GM12878 (cell line): Measurements from ENCODE around the gene PATZ1. TPM values are rescaled to one million over a fixed set of nuclear protein-coding genes. Genes with fewer than 3 reads are reported as not detected.

Source experiments
- ATF7 ChIP-seq: fragments of 450-650 bp; IDR thresholded peaks from 2 replicates; pipeline ENCODE4 v1.6.1; 2016; ENCODE audit warnings: low read depth, mild to moderate bottlenecking
- BACH1 ChIP-seq: fragments of 450-650 bp; IDR thresholded peaks from 2 replicates; pipeline ENCODE4 v1.6.1; 2017; ENCODE audit warnings: mild to moderate bottlenecking, borderline replicate concordance
- CEBPB ChIP-seq, 2 experiments: fragments of 150-350 bp in 1 of 2; IDR thresholded peaks; 2 replicates each; pipeline ENCODE4 v1.6.1; 2012 to 2014; ENCODE audit warnings: low read depth in 2 of 2, low read length in 2 of 2, borderline replicate concordance in 1 of 2, inconsistent platforms in 1 of 2
- DPF2 ChIP-seq: fragments of 450-650 bp; IDR thresholded peaks from 2 replicates; pipeline ENCODE4 v1.6.1; 2017; ENCODE audit warnings: mild to moderate bottlenecking
- IRF3 ChIP-seq: fragments of 450-650 bp; IDR thresholded peaks from 2 replicates; pipeline ENCODE4 v1.6.1; 2014; ENCODE audit warnings: mild to moderate bottlenecking
- IRF4 ChIP-seq: IDR thresholded peaks from 2 replicates; pipeline ENCODE4 v1.6.1; 2011; ENCODE audit warnings: low read depth, low read length
- KDM1A ChIP-seq: fragments of 200-600 bp; sonication (generic); IDR thresholded peaks from 2 replicates; pipeline ENCODE4 v1.6.1; 2016; ENCODE audit warnings: borderline replicate concordance
- NFYA ChIP-seq: IDR thresholded peaks from 2 replicates; pipeline ENCODE4 v1.6.1; 2011; ENCODE audit warnings: low read depth, mild to moderate bottlenecking, low read length, improper control_type of control experiment, borderline replicate concordance
- PAX8 ChIP-seq: fragments of 450-650 bp; IDR thresholded peaks from 2 replicates; pipeline ENCODE4 v1.6.1; 2017; ENCODE audit warnings: mild to moderate bottlenecking, moderate library complexity
- RAD51 ChIP-seq: fragments of 450-650 bp; IDR thresholded peaks from 2 replicates; pipeline ENCODE4 v1.6.1; 2016; ENCODE audit warnings: moderate library complexity, mild to moderate bottlenecking, inconsistent platforms
- RFX5 ChIP-seq: IDR thresholded peaks from 2 replicates; pipeline ENCODE4 v1.6.1; 2011; ENCODE audit warnings: low read depth, low read length, improper control_type of control experiment
- SRF ChIP-seq, 2 experiments: IDR thresholded peaks; 2 replicates each; pipeline ENCODE4 v1.6.1; 2011; ENCODE audit warnings: low read depth in 2 of 2, low read length in 2 of 2, mild to moderate bottlenecking in 1 of 2, moderate library complexity in 1 of 2
- STAT3 ChIP-seq: IDR thresholded peaks from 2 replicates; pipeline ENCODE4 v1.6.1; 2011; ENCODE audit warnings: low read depth, low read length, improper control_type of control experiment
- SUZ12 ChIP-seq: fragments of 200-600 bp; sonication (generic); IDR thresholded peaks from one replicate; pipeline ENCODE4 v1.6.1; 2018; ENCODE audit warnings: antibody characterized with exemption, mild to moderate bottlenecking; ENCODE audit not compliant: unreplicated experiment
- USF2 ChIP-seq: IDR thresholded peaks from 2 replicates; pipeline ENCODE4 v1.6.1; 2011; ENCODE audit warnings: low read depth, low read length, improper control_type of control experiment, borderline replicate concordance
- ZBTB33 ChIP-seq: fragments of 450-650 bp; IDR thresholded peaks from 2 replicates; pipeline ENCODE4 v1.6.1; 2017; ENCODE audit warnings: mild to moderate bottlenecking
- ZNF207 ChIP-seq: fragments of 450-650 bp; IDR thresholded peaks from 2 replicates; pipeline ENCODE4 v1.6.1; 2014; ENCODE audit warnings: antibody characterized with exemption, mild to moderate bottlenecking, borderline replicate concordance
- ZSCAN29 ChIP-seq: fragments of 450-650 bp; IDR thresholded peaks from 2 replicates; pipeline ENCODE4 v1.6.1; 2017; ENCODE audit warnings: mild to moderate bottlenecking, moderate library complexity
- polyA plus RNA-seq, 11 experiments: library from polyadenylated mRNA; depleted of rRNA in 4 of 11; unstranded in 6 of 11; stranded (reverse) in 5 of 11; fragments of >200 nt; fragmentation: Nextera tagmentation in 4 of 11; fragmentation: Illumina TruSeq in 1 of 11; extraction: Ambion mirVana in 4 of 11; extraction: Trizol in 1 of 11; gene quantifications; 1 replicate in 1 of 11; 2 replicates in 10 of 11; pipeline versions ENCODE4 v1.2.1 to v1.2.3, GENCODE V29; 2011 to 2016; ENCODE audit warnings: inconsistent platforms in 2 of 11, missing spikeins in 2 of 11, low read depth in 1 of 11
- total RNA-seq, 4 experiments: library from RNA; depleted of rRNA in 3 of 4; stranded (reverse); fragments of >200 nt in 3 of 4; fragmentation: Illumina TruSeq in 1 of 4; extraction: Trizol in 1 of 4; gene quantifications; 2 replicates each; pipeline versions ENCODE4 v1.2.1 to v1.2.3, GENCODE V29; 2013 to 2021
- TF ChIP-seq, protein P1 (sequence below): fragments of 450-650 bp; IDR thresholded peaks from 2 replicates; pipeline ENCODE4 v1.6.1; 2016; ENCODE audit warnings: mild to moderate bottlenecking, moderate library complexity, borderline replicate concordance

The PATZ1 gene
- total and polyA plus RNA-seq, 10 of the 15 experiments (the other 5 are each of a cell fraction or from before 2014, with no cell fraction given): 3.6 to 32.7 (median 13.9) TPM

DNA sequence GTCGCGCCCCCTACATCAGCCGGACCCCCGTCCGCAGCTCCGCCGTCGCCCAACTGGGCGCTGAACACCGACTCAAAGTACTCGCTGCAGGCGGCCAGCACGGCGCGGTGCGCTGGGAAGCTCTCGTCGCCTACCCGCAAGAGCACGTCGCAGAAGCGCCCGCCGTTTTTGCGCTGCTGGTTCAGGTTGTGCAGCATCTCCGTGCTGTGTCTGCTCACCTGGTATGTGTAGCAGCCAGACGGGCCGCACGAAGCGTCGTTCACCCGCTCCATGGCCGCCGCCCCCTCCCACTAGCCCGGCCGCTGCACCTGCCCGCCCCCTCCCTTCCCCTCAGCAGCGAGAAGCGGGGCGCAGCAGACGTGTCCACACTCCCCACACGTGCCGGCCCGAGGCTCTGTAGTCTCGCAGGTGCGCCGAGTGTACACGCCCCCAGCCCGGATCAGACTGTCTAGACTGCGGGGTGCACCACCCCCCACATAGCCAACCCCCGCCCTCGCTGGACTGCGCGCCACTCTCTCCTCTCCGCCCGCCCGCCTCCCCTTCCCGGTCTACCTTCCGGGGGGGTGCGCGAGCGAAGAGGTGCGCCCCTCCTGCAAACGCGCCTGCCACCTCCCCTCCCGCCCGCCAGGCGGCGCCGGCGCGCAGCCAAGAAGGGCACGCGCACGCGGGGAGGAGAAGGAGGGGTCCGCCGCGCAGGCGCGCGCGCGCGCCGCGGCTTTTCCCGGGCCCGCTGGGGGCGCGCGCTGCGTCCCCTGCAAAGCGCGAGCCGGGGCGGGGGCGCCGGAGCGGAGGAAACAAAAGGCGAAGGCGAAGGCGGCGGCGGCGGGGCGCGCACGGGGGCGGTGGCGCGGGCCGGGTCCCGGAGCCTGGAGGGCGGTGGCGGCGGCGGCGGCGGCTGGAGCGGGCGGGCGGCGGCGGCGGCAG lies 553 bp downstream of the PATZ1 start (continued):
- TF ChIP-seq ZBTB33: no peak
- TF ChIP-seq ZNF207: no peak
- no peak for TF ChIP-seq SRF (IDR thresholded peaks at IDR 0.05; ENCODE audit: low read depth in 2 of 2, low read length in 2 of 2)
- no peak for TF ChIP-seq PAX8
- TF ChIP-seq DPF2: 0 out of 2 replicates have a peak, but pooled peaks have one; percentile 50
- no peak for TF ChIP-seq ATF7
- no peak for TF ChIP-seq IRF3
- TF ChIP-seq, protein P1, sequence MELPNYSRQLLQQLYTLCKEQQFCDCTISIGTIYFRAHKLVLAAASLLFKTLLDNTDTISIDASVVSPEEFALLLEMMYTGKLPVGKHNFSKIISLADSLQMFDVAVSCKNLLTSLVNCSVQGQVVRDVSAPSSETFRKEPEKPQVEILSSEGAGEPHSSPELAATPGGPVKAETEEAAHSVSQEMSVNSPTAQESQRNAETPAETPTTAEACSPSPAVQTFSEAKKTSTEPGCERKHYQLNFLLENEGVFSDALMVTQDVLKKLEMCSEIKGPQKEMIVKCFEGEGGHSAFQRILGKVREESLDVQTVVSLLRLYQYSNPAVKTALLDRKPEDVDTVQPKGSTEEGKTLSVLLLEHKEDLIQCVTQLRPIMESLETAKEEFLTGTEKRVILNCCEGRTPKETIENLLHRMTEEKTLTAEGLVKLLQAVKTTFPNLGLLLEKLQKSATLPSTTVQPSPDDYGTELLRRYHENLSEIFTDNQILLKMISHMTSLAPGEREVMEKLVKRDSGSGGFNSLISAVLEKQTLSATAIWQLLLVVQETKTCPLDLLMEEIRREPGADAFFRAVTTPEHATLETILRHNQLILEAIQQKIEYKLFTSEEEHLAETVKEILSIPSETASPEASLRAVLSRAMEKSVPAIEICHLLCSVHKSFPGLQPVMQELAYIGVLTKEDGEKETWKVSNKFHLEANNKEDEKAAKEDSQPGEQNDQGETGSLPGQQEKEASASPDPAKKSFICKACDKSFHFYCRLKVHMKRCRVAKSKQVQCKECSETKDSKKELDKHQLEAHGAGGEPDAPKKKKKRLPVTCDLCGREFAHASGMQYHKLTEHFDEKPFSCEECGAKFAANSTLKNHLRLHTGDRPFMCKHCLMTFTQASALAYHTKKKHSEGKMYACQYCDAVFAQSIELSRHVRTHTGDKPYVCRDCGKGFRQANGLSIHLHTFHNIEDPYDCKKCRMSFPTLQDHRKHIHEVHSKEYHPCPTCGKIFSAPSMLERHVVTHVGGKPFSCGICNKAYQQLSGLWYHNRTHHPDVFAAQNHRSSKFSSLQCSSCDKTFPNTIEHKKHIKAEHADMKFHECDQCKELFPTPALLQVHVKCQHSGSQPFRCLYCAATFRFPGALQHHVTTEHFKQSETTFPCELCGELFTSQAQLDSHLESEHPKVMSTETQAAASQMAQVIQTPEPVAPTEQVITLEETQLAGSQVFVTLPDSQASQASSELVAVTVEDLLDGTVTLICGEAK: no peak
- TF ChIP-seq RFX5: no peak
- TF ChIP-seq STAT3: no peak
- TF ChIP-seq RAD51: no peak
- no peak for TF ChIP-seq NFYA
- TF ChIP-seq KDM1A: no peak
- no peak for TF ChIP-seq IRF4
- no peak for TF ChIP-seq USF2
- no peak for TF ChIP-seq CEBPB (IDR thresholded peaks at IDR 0.05; ENCODE audit: borderline replicate concordance in 1 of 2, low read depth in 2 of 2, low read length in 2 of 2)
- TF ChIP-seq BACH1: peak; percentile 34; the same call in 1 of the 2 replicates
- TF ChIP-seq SUZ12: no peak
- no peak; the same call in 1 of the 2 replicates for TF ChIP-seq ZSCAN29
